ENCODE data around the gene VARS1. TPM values are rescaled to one million over a fixed set of nuclear protein-coding genes. Genes with fewer than 3 reads are reported as not detected.
A peak's percentile ranks its signal among the peaks of the same experiment; 100 is the strongest.

VARS1 gene
- total and polyA plus RNA-seq, 2 of the 4 experiments (the other 2 are of a cell fraction): 41.2 to 42.0 TPM

- Histone ChIP-seq H3K36me3 (ENCODE audit: control insufficient read depth, insufficient read depth, low read length) (peaks cover 7% of the 10 kb centered on the region; the same call in 1 of the 2 replicates), H2AK9ac (replicated peaks; ENCODE audit: low read depth, low read length, poor library complexity) (peak within 1 kb of the TSS; percentile 71), H3K4ac (ENCODE audit: low read depth, low read length) (peak within 1 kb of the TSS; percentile 66), H2BK15ac (ENCODE audit: low read depth, low read length) (no peak within 1 kb of the TSS), H4K8ac (ENCODE audit: low read depth in 2 of 2, low read length in 2 of 2) (peak within 1 kb of the TSS in 1 of 2 experiments; percentile 39; a peak in 1 of 4 replicates), H3K18ac (ENCODE audit: low read depth, low read length) (no peak within 1 kb of the TSS), H3K4me3 (ENCODE audit: insufficient read depth, low read depth, low read length) (no peak within 1 kb of the TSS), H4K5ac (ENCODE audit: low read depth, low read length) (no peak within 1 kb of the TSS), H3K9me1 (ENCODE audit: insufficient read depth, low read length) (peaks cover 15% of the 10 kb centered on the region), H2AFZ (replicated peaks; ENCODE audit: low read length, poor library complexity) (peak within 1 kb of the TSS; percentile 64), H3K27ac (ENCODE audit: insufficient read depth, low read length) (no peak within 1 kb of the TSS), H2BK5ac (ENCODE audit: low read depth, low read length, poor library complexity, severe bottlenecking) (peak within 1 kb of the TSS; percentile 5), H3K14ac (replicated peaks; ENCODE audit: low read depth, low read length) (peak within 1 kb of the TSS; percentile 74), H3K27me3 (ENCODE audit: control insufficient read depth, insufficient read depth, low read length) (no peaks in the 10 kb centered on the region), H3K9ac (ENCODE audit: low read depth, low read length) (no peak within 1 kb of the TSS), H3K4me1 (ENCODE audit: control insufficient read depth, insufficient read depth, low read length) (peaks cover 4% of the 10 kb centered on the region), H4K91ac (ENCODE audit: insufficient read depth, low read depth, low read length) (no peak within 1 kb of the TSS; the same call in 1 of the 2 replicates), H4K20me1 (ENCODE audit: insufficient read depth, low read length) (no peaks in the 10 kb centered on the region), H3K9me3 (ENCODE audit: control insufficient read depth, insufficient read depth, low read length) (no peaks in the 10 kb centered on the region), H2BK120ac (ENCODE audit: low read depth, low read length) (0 out of 2 replicates have a peak within 1 kb of the TSS, but pooled peaks have one; percentile 14), H3K79me1 (ENCODE audit: low read depth in 1 of 2, low read length in 2 of 2) (no peaks in the 10 kb centered on the region), H2AK5ac (ENCODE audit: low read depth, low read length) (peak within 1 kb of the TSS; percentile 65; the same call in 1 of the 2 replicates), H3K56ac (ENCODE audit: extremely low read depth, insufficient read depth, low read length) (no peak within 1 kb of the TSS; the same call in 1 of the 2 replicates), H2BK20ac (ENCODE audit: low read depth, low read length) (no peak within 1 kb of the TSS), H3K4me2 (ENCODE audit: low read depth, low read length) (no peak within 1 kb of the TSS), H3K23ac (ENCODE audit: low read depth, low read length) (no peak within 1 kb of the TSS)
- WGBS, 2 experiments (ENCODE audit: extremely low coverage in 2 of 2, insufficient read length in 1 of 2): no CpG with 5 or more reads among the region's 4 CpGs
- in situ Hi-C loops (cut with MboI; ENCODE audit: low sequenced_read_pairs) (no loop called here), intact Hi-C loops (cut with micrococcal nuclease) (no loop called here), dilution Hi-C loops (cut with HindIII; ENCODE audit: low sequenced_read_pairs, unreplicated experiment) (no loop called here)
- no peak for DNase-seq
- TF ChIP-seq POLR2A (IDR thresholded peaks at IDR 0.05; ENCODE audit: low read depth, low read length) (no peak), MXI1 (IDR thresholded peaks at IDR 0.05; ENCODE audit: borderline replicate concordance, low read depth, low read length) (no peak), USF2 (IDR thresholded peaks at IDR 0.05; ENCODE audit: low read depth, low read length) (no peak), NFE2L2 (IDR thresholded peaks at IDR 0.05; ENCODE audit: low read depth, low read length) (no peak), CTCF (conservative IDR thresholded peaks at IDR 0.05; ENCODE audit: low read depth, low read length) (no peak), RCOR1 (IDR thresholded peaks at IDR 0.05; ENCODE audit: insufficient replicate concordance, low read length) (no peak), FOS (IDR thresholded peaks at IDR 0.05; ENCODE audit: low read depth, low read length) (no peak), RAD21 (IDR thresholded peaks at IDR 0.05; ENCODE audit: low read length) (no peak), ELK1 (IDR thresholded peaks at IDR 0.05; ENCODE audit: borderline replicate concordance, low read depth, low read length) (no peak), MAFK (IDR thresholded peaks at IDR 0.05; ENCODE audit: low read depth, low read length) (no peak), CEBPB (IDR thresholded peaks at IDR 0.05; ENCODE audit: low read depth, low read length) (no peak), MAZ (IDR thresholded peaks at IDR 0.05; ENCODE audit: borderline replicate concordance, low read depth, low read length) (no peak), SMC3 (IDR thresholded peaks at IDR 0.05; ENCODE audit: low read depth, low read length) (no peak), RFX5 (IDR thresholded peaks at IDR 0.05; ENCODE audit: low read depth, low read length) (no peak), BHLHE40 (IDR thresholded peaks at IDR 0.05; ENCODE audit: low read depth, low read length) (no peak), CHD1 (IDR thresholded peaks at IDR 0.05; ENCODE audit: low read depth, low read length) (no peak)
- POLR2A ChIA-PET (ENCODE audit: unreplicated experiment): no interaction called here
- CTCF ChIA-PET: no interaction called here
- ATAC-seq (ENCODE audit: low read depth): no peak
- no TSS peak for BruUV-seq (replicated peaks)
These were observed 33.2 kb downstream of the VARS1 start, which contains the start of gene SAPCD1 for GRCh38 chr6:31762356-31762755. Gene SAPCD1 (plus strand): TSS chr6:31762656. CDS start chr6:31763055, 399 bp downstream.

Measured in IMR-90 (cell line).